Stimulated activated CD4-positive, alpha-beta T cell treated with anti-CD3 and anti-CD28 coated beads, Interleukin-15, amount 100 ng/mL, for 1 hour (primary cell): ENCODE data around the gene PAH.

Experiments used
- DNase-seq, 2 donors: peaks; one replicate each; pipeline ENCODE4 v3.0.0-alpha.2; 2020; ENCODE audit warnings: low read depth in 1 of 2, low spot score in 1 of 2

PAH gene

GRCh38 chr12:102902093-102902492 is 15.0 kb downstream of the PAH start:
- no peak for DNase-seq

- DNase-seq: no peak
Measured at GRCh38 chr12:102900389-102900788, 16.7 kb downstream of the PAH start.

GRCh38 chr12:102896067-102896466 is 21.0 kb downstream of the PAH start:
- no peak for DNase-seq

- DNase-seq: no peak
Measured at GRCh38 chr12:102891756-102892155, 25.3 kb downstream of the PAH start.

- DNase-seq: no peak
Measured at GRCh38 chr12:102888511-102888910, 28.5 kb downstream of the PAH start.

GRCh38 chr12:102885043-102885932 is 31.8 kb downstream of the PAH start:
- no peak for DNase-seq

- DNase-seq: peak in 1 of 2 donors; percentile 31
Measured at GRCh38 chr12:102883204-102883799, 33.7 kb downstream of the PAH start.

- DNase-seq: no peak
Measured at GRCh38 chr12:102880783-102881182, 36.3 kb downstream of the PAH start.

GRCh38 chr12:102879144-102879763 is 37.8 kb downstream of the PAH start:
- no peak for DNase-seq

- DNase-seq: no peak
Measured at GRCh38 chr12:102876883-102877282, 40.2 kb downstream of the PAH start.

- no peak for DNase-seq
Measured at GRCh38 chr12:102874819-102875218, 42.2 kb downstream of the PAH start.

GRCh38 chr12:102873077-102873476 is 44.0 kb downstream of the PAH start:
- no peak for DNase-seq

- DNase-seq: no peak
Measured at GRCh38 chr12:102871014-102871413, 46.0 kb downstream of the PAH start.

- DNase-seq: no peak
Measured at GRCh38 chr12:102869571-102869970, 47.5 kb downstream of the PAH start.

- DNase-seq: no peak
Measured at GRCh38 chr12:102865821-102866615, 51.0 kb downstream of the PAH start.

- DNase-seq: no peak
Measured at GRCh38 chr12:102862486-102862885, 54.6 kb downstream of the PAH start.

GRCh38 chr12:102851246-102851645 is 65.8 kb downstream of the PAH start:
- no peak for DNase-seq

- no peak for DNase-seq
Measured at GRCh38 chr12:102849722-102850447, 67.2 kb downstream of the PAH start.

GRCh38 chr12:102848832-102849231 is 68.2 kb downstream of the PAH start:
- no peak for DNase-seq

- DNase-seq: no peak
Measured at GRCh38 chr12:102847131-102847530, 69.9 kb downstream of the PAH start.
